GM19463 (cell line): Measurements from ENCODE around the gene NRAS.
"Not testable (repeated sequence)": the region's sequence is repeated elsewhere in the genome, so short reads cannot be mapped to it uniquely, and the experiment has no call there.

ENCODE experiments used
- ATAC-seq: cut with Tn5 transposase; IDR thresholded peaks from one replicate; pipeline ENCODE4 v1.9.1; 2021; ENCODE audit warnings: mild to moderate bottlenecking, moderate library complexity; ENCODE audit not compliant: unreplicated experiment

NRAS gene

GRCh38 chr1:114716304-114717170, at the start of gene NRAS:
NRAS (minus strand) TSS chr1:114716771; CDS start chr1:114716160, 611 bp downstream.
- ATAC-seq, result peak; percentile 94

GRCh38 chr1:114764689-114765088, 48.1 kb upstream of the NRAS start:
- ATAC-seq, result no peak

GRCh38 chr1:114758256-114758832, 41.8 kb upstream of the NRAS start:
- no peak for ATAC-seq

GRCh38 chr1:114757455-114758255, 41.1 kb upstream of the NRAS start, which contains the start of gene CSDE1:
CSDE1 (minus strand) TSS chr1:114757984; CDS start chr1:114739890, 18,094 bp downstream.
- ATAC-seq, result peak; percentile 79

GRCh38 chr1:114756949-114757454, 40.4 kb upstream of the NRAS start:
- ATAC-seq, result no peak

GRCh38 chr1:114756009-114756892, 39.7 kb upstream of the NRAS start:
- peak; percentile 35 for ATAC-seq

- ATAC-seq, result no peak
Measured at GRCh38 chr1:114755006-114755931, 38.7 kb upstream of the NRAS start.

GRCh38 chr1:114753702-114754101, 37.1 kb upstream of the NRAS start:
- ATAC-seq, result not testable (repeated sequence)

GRCh38 chr1:114753143-114753542, 36.6 kb upstream of the NRAS start:
- ATAC-seq, result no peak

GRCh38 chr1:114750780-114751179, 34.2 kb upstream of the NRAS start:
- ATAC-seq, result no peak

- no peak for ATAC-seq
Measured at GRCh38 chr1:114749835-114750234, 33.3 kb upstream of the NRAS start.

GRCh38 chr1:114746450-114747121, 30.0 kb upstream of the NRAS start:
- no peak for ATAC-seq

- ATAC-seq, result no peak
Measured at GRCh38 chr1:114745291-114745690, 28.7 kb upstream of the NRAS start.

GRCh38 chr1:114741963-114742746, 25.6 kb upstream of the NRAS start:
- ATAC-seq, result no peak

GRCh38 chr1:114740331-114740730, 23.8 kb upstream of the NRAS start:
- ATAC-seq, result no peak

- ATAC-seq, result no peak
Measured at GRCh38 chr1:114737314-114737849, 20.8 kb upstream of the NRAS start.

GRCh38 chr1:114735479-114735878, 18.9 kb upstream of the NRAS start:
- no peak for ATAC-seq

GRCh38 chr1:114729782-114730181, 13.2 kb upstream of the NRAS start:
- ATAC-seq, result no peak
